Mesenchymal stem cell (in vitro differentiated cells and primary cell): ENCODE measurements around the gene TICAM1.
"Not testable (repeated sequence)": the region's sequence is repeated elsewhere in the genome, so short reads cannot be mapped to it uniquely, and the experiment has no call there.

Experiments used
- DNase-seq: peaks from one replicate; pipeline ENCODE4 v3.0.0-alpha.2; 2013
- H2AFZ ChIP-seq: one replicate; pipeline ENCODE4 v1.6.1; 2013; ENCODE audit warnings: low read depth, mild to moderate bottlenecking, control low read depth, inconsistent platforms, low read length, moderate library complexity
- H2AK5ac ChIP-seq: 2 replicates; pipeline ENCODE4 v1.6.1; 2013; ENCODE audit warnings: low read length, moderate library complexity, mild to moderate bottlenecking, inconsistent platforms; ENCODE audit not compliant: severe bottlenecking
- H2BK120ac ChIP-seq: one replicate; pipeline ENCODE4 v1.6.1; 2013; ENCODE audit warnings: low read depth, mild to moderate bottlenecking, inconsistent platforms, low read length, moderate library complexity
- H2BK12ac ChIP-seq, 2 experiments: one replicate each; pipeline ENCODE4 v1.6.1; 2013; ENCODE audit warnings: inconsistent platforms in 2 of 2, low read length in 2 of 2, mild to moderate bottlenecking in 2 of 2, moderate library complexity in 2 of 2, control low read depth in 1 of 2
- H2BK15ac ChIP-seq: one replicate; pipeline ENCODE4 v1.6.1; 2013; ENCODE audit warnings: mild to moderate bottlenecking, low read depth, inconsistent platforms; ENCODE audit not compliant: poor library complexity, severe bottlenecking
- H2BK5ac ChIP-seq: 2 replicates; pipeline ENCODE4 v1.6.1; 2013; ENCODE audit warnings: low read depth, mild to moderate bottlenecking, low read length, control low read depth, inconsistent platforms; ENCODE audit not compliant: poor library complexity, severe bottlenecking
- H3K14ac ChIP-seq, 2 experiments: one replicate each; pipeline ENCODE4 v1.6.1; 2013; ENCODE audit warnings: inconsistent platforms in 2 of 2, low read length in 2 of 2, control low read depth in 1 of 2, mild to moderate bottlenecking in 1 of 2, moderate library complexity in 1 of 2
- H3K18ac ChIP-seq, 2 experiments: one replicate each; pipeline ENCODE4 v1.6.1; 2013; ENCODE audit warnings: inconsistent platforms in 2 of 2, low read length in 2 of 2, control low read depth in 1 of 2, low read depth in 1 of 2, mild to moderate bottlenecking in 1 of 2
- H3K23ac ChIP-seq, 2 experiments: one replicate each; pipeline ENCODE4 v1.6.1; 2013; ENCODE audit warnings: inconsistent platforms in 2 of 2, low read length in 2 of 2, mild to moderate bottlenecking in 2 of 2, moderate library complexity in 2 of 2, control low read depth in 1 of 2
- H3K27ac ChIP-seq: 2 replicates; pipeline ENCODE4 v1.5.1; 2013; ENCODE audit warnings: mild to moderate bottlenecking, moderate library complexity, low read length, control low read depth, inconsistent platforms; ENCODE audit not compliant: poor library complexity, severe bottlenecking
- H3K27me3 ChIP-seq, 2 experiments: 2 replicates each; pipeline versions ENCODE4 v1.6.1 to v1.7.0; 2013; ENCODE audit warnings: low read length in 2 of 2, mild to moderate bottlenecking in 2 of 2, moderate library complexity in 2 of 2, control low read depth in 1 of 2, inconsistent platforms in 1 of 2; ENCODE audit not compliant: control insufficient read depth in 1 of 2, insufficient read depth in 1 of 2
- H3K36me3 ChIP-seq, 2 experiments: 2 replicates each; pipeline versions ENCODE4 v1.6.1 to v1.7.0; 2013; ENCODE audit warnings: low read length in 2 of 2, control low read depth in 1 of 2, inconsistent platforms in 1 of 2, low read depth in 1 of 2, mild to moderate bottlenecking in 1 of 2; ENCODE audit not compliant: insufficient read depth in 2 of 2, control insufficient read depth in 1 of 2
- H3K4ac ChIP-seq, 2 experiments: one replicate each; pipeline ENCODE4 v1.6.1; 2013; ENCODE audit warnings: inconsistent platforms in 2 of 2, low read length in 2 of 2, mild to moderate bottlenecking in 2 of 2, moderate library complexity in 2 of 2, control low read depth in 1 of 2, low read depth in 1 of 2
- H3K4me1 ChIP-seq: 2 replicates; pipeline ENCODE4 v1.6.1; 2013; ENCODE audit warnings: low read depth, low read length, control low read depth; ENCODE audit not compliant: control insufficient read depth, insufficient read depth
- H3K4me2 ChIP-seq: 2 replicates; pipeline ENCODE4 v1.6.1; 2013; ENCODE audit warnings: low read length, mild to moderate bottlenecking, inconsistent platforms; ENCODE audit not compliant: poor library complexity, severe bottlenecking
- H3K4me3 ChIP-seq, 2 experiments: 2 replicates each; pipeline versions ENCODE4 v1.5.1 to v1.7.0; 2013; ENCODE audit warnings: low read length in 2 of 2, mild to moderate bottlenecking in 2 of 2, control low read depth in 1 of 2, low read depth in 1 of 2; ENCODE audit not compliant: insufficient read depth in 1 of 2
- H3K79me1 ChIP-seq: replicated peaks from 2 replicates; pipeline ENCODE4 v1.6.1; 2013; ENCODE audit warnings: mild to moderate bottlenecking, control low read depth, low read length, inconsistent platforms; ENCODE audit not compliant: poor library complexity, severe bottlenecking
- H3K9ac ChIP-seq: 2 replicates; pipeline ENCODE4 v1.7.0; 2013; ENCODE audit warnings: mild to moderate bottlenecking, low read length, moderate library complexity
- H3K9me3 ChIP-seq: 2 replicates; pipeline ENCODE4 v1.7.0; 2013; ENCODE audit warnings: mild to moderate bottlenecking, low read length; ENCODE audit not compliant: control insufficient read depth
- H4K8ac ChIP-seq: one replicate; pipeline ENCODE4 v1.6.1; 2013; ENCODE audit warnings: inconsistent platforms, mild to moderate bottlenecking, low read length, moderate library complexity
- H4K91ac ChIP-seq: one replicate; pipeline ENCODE4 v1.6.1; 2013; ENCODE audit warnings: mild to moderate bottlenecking, low read length, inconsistent platforms
- WGBS: methylation state at CpG from one replicate; pipeline ENCODE4 v1.1.7; 2013; ENCODE audit warnings: mixed read lengths; 5-methylcytosine and 5-hydroxymethylcytosine counted together

TICAM1 gene

DNA sequence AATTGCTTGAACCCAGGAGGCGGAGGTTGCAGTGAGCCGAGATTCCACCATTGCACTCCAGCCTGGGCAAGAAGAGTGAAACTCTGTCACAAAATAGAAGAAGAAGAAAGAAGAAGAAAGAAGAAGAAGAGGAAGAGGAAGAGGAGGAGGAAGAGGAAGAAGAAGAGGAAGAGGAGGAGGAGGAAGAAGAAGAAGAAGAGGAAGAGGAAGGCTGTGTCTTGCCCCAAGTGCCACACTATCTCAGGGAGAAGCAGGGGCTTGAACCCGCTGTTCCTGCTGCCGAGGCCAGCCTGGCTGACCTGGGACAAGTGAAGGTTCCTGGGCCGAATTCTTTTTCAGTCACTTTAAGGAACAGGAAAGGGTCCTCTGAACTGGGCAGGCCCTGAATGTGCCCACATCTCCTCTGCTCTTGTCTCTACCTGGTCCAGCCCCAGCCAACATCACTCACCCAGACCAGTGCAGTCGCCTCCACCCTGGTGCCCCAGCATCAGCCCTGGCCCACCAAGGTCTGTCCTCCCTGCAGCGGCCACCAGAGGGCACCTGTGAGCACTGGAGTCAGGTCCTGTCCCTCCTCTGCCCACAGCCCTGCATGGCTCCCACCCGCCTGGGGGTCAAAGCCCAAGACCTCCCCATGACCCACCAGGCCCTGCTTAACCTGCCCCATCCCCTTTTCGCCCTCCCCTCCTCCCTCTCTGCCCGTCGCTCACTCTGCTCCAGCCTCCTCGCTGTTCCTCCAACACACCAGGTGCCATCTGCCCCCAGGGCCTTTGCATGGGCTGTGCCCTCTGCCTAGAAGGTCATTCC is 20.0 kb downstream of the TICAM1 start:
- H3K9me3 ChIP-seq: no peaks in the 10 kb centered on the region
- DNase-seq: peak; percentile 68
- WGBS: 77% methylated on average over 12 of the region's 12 CpGs
- peak overlapping the region; percentile 54 for H2BK120ac ChIP-seq
- H3K79me1 ChIP-seq: peaks cover 4% of the 10 kb centered on the region
- H3K27me3 ChIP-seq: no peaks in the 10 kb centered on the region
- no peak overlapping the region for H3K4me3 ChIP-seq
- no peak overlapping the region for H2BK5ac ChIP-seq
- peak overlapping the region; percentile 25 for H2AK5ac ChIP-seq
- H3K4me1 ChIP-seq: peaks cover 6% of the 10 kb centered on the region
- H4K8ac ChIP-seq: peak overlapping the region; percentile 19
- H3K14ac ChIP-seq: no peak overlapping the region
- H3K18ac ChIP-seq: peak overlapping the region; percentile 2 to 55
- H3K23ac ChIP-seq: no peak overlapping the region
- no peak overlapping the region for H3K4me2 ChIP-seq
- peak overlapping the region; percentile 14 for H4K91ac ChIP-seq
- H2BK12ac ChIP-seq: peak overlapping the region in 1 of 2 experiments; percentile 89
- peaks cover 7% of the 10 kb centered on the region in 2 experiments for H3K36me3 ChIP-seq
- no peak overlapping the region for H2AFZ ChIP-seq
- peak overlapping the region; percentile 60 for H2BK15ac ChIP-seq
- H3K4ac ChIP-seq: no peak overlapping the region
- H3K9ac ChIP-seq: peak overlapping the region; percentile 27
- no peak overlapping the region for H3K27ac ChIP-seq

DNA sequence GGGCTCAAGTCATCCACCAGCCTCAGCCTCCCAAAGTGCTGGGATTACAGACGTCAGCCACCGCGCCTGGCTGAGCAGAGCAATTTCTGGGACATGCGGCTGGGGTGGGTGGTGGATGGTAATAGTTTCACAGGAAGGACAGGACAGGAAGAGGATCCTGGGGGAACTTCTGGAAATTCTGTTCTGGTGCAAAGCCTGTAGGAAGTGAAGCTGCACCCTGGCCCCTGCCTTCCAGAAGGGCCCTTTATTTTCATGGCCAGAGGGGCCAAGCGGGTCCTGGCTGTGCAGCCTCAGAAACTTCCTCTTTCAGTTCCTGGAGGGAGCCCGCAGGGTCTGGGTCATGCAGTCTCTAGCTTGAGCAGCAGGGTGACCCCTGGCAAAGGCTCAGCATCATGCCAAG is 24.3 kb downstream of the TICAM1 start:
- Histone ChIP-seq H2BK120ac (no peak overlapping the region), H4K91ac (no peak overlapping the region), H3K27ac (peak overlapping the region; percentile 40), H3K79me1 (no peaks in the 10 kb centered on the region), H3K4ac (no peak overlapping the region), H3K23ac (no peak overlapping the region), H3K14ac (no peak overlapping the region), H3K9ac (no peak overlapping the region), H3K4me2 (no peak overlapping the region), H3K18ac (no peak overlapping the region), H3K4me1 (peaks cover 4% of the 10 kb centered on the region), H3K9me3 (no peaks in the 10 kb centered on the region), H2BK15ac (no peak overlapping the region), H3K4me3 (no peak overlapping the region), H2BK5ac (no peak overlapping the region), H2BK12ac (no peak overlapping the region), H3K36me3 (peaks cover 0 to 5% of the 10 kb centered on the region in 2 experiments), H2AK5ac (no peak overlapping the region), H3K27me3 (no peaks in the 10 kb centered on the region), H2AFZ (no peak overlapping the region), H4K8ac (no peak overlapping the region)
- DNase-seq: no peak
- 67% methylated on average over 6 of the region's 6 CpGs for WGBS

GRCh38 chr19:4806384-4806783 is 25.1 kb downstream of the TICAM1 start:
- H2AFZ ChIP-seq: no peak overlapping the region
- no peak overlapping the region for H3K4me2 ChIP-seq
- H3K4ac ChIP-seq: no peak overlapping the region
- peak overlapping the region; percentile 91 for H2AK5ac ChIP-seq
- H3K14ac ChIP-seq: no peak overlapping the region
- H2BK15ac ChIP-seq: no peak overlapping the region
- no peak overlapping the region for H3K27ac ChIP-seq
- H3K36me3 ChIP-seq: peaks cover 0 to 5% of the 10 kb centered on the region in 2 experiments
- no peak overlapping the region for H4K8ac ChIP-seq
- no peak overlapping the region for H3K18ac ChIP-seq
- H4K91ac ChIP-seq: peak overlapping the region; percentile 3
- no peak overlapping the region for H2BK5ac ChIP-seq
- H3K9me3 ChIP-seq: no peaks in the 10 kb centered on the region
- no peak overlapping the region for H3K23ac ChIP-seq
- no peak overlapping the region for H3K4me3 ChIP-seq
- no peak overlapping the region for H3K9ac ChIP-seq
- H3K4me1 ChIP-seq: peaks cover 4% of the 10 kb centered on the region
- 88% methylated on average over 6 of the region's 6 CpGs for WGBS
- no peaks in the 10 kb centered on the region for H3K27me3 ChIP-seq
- no peak overlapping the region for H2BK12ac ChIP-seq
- no peak overlapping the region for H2BK120ac ChIP-seq
- no peak for DNase-seq
- no peaks in the 10 kb centered on the region for H3K79me1 ChIP-seq

DNA sequence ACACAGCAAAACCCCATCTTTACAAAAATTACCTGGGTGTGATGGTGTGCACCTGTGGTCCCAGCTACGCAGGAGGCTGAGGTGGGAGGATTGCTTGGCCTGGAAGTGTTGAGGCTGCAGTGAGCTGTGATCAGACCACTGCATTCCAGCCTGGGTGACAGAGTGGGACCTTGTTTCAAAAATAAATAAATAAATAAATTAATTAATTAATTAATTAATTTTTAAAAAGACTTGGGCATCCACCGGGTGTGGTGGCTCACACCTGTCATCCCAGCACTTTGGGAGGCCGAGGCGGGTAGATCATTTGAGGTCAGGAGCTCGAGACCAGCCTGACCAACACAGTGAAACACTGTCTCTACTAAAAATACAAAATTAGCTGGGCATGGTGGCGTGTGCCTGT is 26.4 kb downstream of the TICAM1 start:
- not testable (repeated sequence) for H3K9me3 ChIP-seq, H3K79me1 ChIP-seq, DNase-seq, H3K23ac ChIP-seq, H2AK5ac ChIP-seq, H3K4me2 ChIP-seq, H2BK120ac ChIP-seq, H3K18ac ChIP-seq, H3K9ac ChIP-seq, H2BK12ac ChIP-seq, H3K27me3 ChIP-seq, H2BK15ac ChIP-seq, H3K4me1 ChIP-seq, H3K14ac ChIP-seq, H3K36me3 ChIP-seq, H2BK5ac ChIP-seq, H4K8ac ChIP-seq, H3K4me3 ChIP-seq, H3K27ac ChIP-seq, H3K4ac ChIP-seq, H2AFZ ChIP-seq, H4K91ac ChIP-seq
- 98% methylated on average over 4 of the region's 6 CpGs for WGBS
